NAMALWA (cell line): ENCODE results near the gene CTU2.
A peak's percentile ranks its signal among the peaks of the same experiment; 100 is the strongest.

ENCODE experiments used
- DNase-seq: peaks from one replicate; pipeline ENCODE4 v3.0.0-alpha.2; 2015; ENCODE audit warnings: low spot score

The CTU2 gene

DNA sequence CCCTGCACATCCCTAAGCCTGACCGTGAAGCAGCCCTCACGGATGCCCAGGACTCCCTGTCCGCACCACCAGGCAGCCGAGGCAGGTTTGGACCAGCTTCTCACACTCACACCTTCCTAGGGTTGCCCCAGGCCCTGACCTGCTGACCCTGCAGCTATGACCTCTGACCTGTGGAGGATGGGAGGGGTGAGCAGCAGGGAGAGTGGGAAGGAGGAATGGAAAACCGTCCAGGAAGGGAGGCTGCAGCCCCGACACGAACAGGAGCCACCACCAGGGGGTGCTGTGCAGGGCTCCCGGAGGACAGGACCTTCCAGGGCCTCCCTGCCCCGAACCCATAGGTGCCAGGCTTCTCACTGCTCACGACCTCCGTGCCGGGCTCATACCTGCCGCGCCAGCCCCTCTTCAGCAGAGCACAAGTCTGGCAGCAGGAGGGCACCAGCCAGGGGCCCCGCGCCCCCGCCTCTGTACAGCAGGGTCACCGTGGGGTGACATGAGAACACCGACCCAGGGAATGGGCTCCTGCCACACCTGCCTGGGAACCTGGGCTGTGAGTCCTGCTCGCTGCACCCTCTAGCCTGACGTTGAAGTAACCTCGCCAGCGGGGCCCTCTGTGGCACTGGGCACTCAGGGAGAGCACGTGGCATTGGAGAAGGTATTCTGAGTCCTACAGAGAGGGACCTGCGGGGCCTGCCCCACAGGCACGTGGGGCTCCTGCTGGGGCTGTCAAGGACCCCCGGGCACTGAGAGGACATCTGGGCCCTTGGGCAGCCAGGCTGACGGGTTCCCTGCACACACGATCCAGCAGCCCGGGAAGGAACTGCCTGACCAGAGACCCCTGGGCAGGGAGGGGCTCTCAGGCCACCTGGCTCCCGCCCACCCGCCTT is 37.6 kb downstream of the CTU2 start:
- DNase-seq = peak; percentile 65

DNA sequence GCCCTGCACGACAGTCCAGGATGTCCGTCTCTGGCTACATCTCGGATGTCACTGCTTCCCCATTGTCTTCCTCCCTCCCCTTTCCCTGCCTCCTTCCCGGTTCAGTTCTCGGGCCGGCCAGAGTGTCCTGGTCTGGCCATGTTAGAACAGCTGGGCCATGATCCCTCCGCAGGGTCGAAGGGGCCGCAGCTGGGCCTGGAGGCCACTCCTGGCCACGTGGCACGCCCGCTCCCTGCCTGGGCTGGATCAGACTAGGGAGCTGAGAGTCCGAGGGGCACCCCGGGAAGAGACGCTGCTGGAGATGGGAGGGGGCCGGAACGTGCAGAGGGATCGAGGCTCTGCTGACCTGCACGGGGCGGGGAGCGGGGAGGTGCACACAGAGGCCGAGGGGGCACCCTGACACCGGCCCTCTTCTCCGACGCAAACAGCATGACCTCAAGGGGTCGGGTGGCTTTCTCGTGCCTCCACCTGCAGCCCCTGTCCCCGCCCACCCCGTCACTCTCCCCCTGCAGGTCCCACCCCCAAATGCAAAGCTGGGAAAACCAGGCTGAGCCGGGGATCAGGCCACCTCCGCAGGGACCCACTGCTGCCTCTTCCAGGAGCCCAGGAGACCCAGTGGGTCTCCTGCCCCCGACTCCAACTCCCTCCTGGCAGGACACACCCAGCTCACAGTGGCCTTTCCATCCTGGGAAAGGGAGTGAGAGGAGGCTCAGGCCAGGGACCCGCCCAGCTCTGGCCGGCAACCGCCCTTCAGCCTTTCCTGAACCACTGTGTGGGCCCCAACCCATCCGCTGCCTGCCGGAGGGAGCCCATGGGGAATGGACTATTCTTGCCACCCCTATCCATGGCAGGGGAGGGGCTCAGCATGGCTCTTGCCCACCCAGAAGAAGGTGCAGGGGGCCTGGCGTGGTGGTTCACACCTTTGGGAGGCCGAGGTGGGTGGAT is 38.5 kb downstream of the CTU2 start:
- DNase-seq = no peak

DNA sequence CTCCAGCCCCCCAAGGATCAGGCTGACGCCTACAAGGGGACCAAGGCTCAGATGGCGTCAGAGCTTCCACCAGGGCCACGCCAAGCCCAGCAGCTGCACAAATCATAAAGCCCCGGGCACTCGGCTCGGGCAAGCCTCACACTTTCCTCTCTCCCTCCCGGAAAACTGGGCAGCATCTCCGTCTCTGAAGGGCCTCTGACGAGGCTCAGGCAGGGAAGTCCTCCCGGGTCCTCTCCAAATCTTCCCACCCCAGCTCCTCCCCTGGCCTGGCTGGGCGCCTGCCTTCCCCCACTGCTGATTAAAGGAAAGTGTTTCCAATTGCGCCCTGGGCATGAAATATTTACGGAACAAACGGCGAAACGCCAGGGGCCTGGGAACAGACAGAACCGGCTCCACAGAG is 40.2 kb downstream of the CTU2 start:
- DNase-seq = no peak

DNA sequence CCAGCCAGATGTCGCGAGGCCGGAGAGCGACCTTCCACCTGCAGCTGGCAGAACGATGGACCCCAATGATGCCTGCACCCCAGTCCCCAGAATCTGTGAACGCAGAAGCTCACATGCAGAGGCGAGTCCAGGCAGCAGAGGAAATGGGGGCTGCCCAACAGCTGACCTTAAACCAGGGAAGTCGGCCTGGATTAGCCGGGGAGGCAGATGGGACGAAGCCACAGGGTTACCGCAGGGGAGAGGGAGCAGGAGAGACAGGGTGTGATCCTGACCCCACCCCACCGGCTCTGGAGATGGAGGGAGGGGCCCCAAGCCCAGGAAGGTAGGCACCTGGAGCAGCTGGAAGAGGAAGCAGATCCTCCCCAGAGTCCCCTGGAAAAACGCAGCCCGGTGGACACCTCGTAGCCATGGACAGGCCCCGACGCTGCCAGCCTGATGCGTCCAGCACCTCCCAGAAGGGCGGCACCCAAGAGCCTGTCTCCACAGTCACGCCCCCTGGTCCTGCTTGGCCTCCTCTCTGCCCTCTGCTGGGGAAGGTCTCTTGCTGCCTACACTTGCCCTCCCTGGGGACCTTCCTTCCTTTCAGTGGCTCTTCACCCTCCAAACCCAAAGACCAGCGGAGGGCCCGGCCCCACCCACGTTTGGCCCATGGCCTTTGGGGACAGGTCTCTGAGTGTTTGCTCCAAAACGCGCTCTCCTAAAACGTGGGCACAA is 41.4 kb downstream of the CTU2 start:
- peak; percentile 84 for DNase-seq

DNA sequence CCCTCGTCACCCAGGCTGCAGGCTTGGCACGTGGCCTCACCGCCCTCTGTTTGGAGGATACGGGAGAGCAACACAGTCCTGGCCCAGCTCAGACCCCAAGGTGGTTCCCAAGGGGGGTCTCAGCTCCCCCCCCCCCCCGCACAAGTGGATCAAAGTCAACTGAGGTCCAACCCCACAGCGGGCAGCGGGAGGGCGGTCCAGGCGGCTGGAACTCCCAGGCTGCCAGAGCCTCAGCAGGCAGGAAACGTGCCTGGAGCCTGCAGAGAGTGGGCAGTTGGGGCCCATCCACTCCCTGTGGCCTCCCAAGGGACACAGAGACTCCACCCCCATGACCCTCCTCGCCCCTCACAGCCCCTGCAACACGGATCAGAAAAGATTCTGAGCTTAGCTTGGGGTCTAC is 42.1 kb downstream of the CTU2 start:
- DNase-seq = no peak

DNA sequence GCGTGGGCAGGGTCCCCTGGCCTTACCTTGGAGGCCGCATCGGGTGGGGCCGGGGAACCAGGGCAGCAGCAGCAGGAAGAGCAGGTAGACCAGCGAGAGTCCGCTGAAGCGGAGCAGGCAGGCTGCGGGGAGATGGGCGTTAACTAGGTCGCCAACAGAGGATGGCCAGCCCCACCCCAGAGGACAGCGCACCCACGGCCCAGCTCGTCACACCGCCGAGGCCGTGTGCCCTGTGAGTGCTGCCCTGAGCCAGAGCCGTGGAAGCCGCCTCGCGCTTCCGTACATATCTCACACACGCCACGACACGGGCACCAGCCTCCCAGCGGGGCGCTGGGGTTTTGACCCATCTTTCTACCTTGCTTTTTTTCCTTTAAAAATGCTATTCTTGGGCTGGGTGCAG is 43.1 kb downstream of the CTU2 start:
- DNase-seq = no peak

DNA sequence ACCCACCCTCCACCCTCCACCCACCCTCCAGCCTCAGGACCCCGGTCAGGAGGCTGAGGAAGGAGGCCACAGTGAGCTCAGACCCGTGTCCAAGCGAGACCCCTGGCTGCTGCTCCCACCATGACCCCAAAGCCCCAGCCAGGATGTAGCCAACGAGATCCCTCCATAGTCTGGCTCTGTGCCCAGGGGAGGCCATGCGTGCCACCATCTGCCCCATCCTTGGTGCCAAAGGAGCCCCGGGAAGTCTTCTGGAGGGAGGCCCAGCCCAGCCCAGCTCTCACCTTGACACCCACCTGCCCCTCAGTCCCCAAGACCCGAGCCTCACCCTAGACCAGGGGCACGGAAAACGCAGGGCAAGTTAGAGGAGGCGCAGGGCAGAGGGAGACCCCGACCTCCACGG is 44.6 kb downstream of the CTU2 start:
- DNase-seq = no peak

DNA sequence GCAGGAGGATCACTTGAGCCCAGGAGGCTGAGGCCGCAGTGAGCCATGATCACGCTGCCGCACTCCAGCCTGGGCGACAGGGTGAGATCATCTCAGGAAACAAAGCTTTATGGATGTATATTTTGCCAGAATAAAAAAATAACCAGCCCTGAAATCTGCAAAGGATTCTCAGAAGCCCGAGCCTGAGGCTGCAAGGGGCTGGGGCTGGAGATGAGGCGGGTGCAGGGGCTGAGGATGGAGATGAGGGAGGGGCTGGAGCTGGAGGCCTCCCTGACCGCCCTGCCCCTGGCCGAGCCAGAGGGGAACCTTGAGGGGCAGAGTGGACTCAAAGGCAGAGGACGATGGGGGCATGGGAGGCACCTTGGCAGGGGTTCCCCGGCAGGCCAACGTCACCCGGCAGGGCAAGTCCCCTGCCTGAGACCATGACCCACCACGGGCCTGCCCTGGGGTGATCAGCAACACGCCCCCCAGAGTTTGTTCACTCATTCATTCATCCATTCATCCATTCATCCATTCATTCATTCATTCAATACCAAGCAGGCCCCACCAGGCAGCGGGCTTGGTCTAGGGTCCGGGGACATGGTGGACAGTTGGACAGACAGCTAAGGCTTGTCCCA is 46.2 kb downstream of the CTU2 start:
- DNase-seq = no peak

DNA sequence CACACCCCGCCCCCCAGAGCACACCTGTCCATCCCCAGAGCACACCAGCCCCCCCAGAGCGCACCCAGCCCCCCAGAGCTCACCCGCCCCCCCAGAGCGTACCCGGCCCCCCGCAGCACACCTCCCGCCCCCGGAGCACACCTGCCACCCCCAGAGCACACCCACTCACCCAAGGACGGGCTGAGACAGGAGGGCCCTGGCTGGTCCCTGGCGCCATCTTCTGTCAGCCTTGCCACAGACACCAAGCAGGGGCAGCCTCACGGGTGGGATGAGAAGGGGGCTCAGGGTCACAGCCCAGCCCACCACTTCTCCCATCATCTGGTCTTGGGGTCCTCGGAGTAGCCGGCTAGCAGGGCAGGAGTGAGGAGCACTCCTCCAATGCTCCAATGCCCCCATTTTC is 46.9 kb downstream of the CTU2 start:
- no peak for DNase-seq

DNA sequence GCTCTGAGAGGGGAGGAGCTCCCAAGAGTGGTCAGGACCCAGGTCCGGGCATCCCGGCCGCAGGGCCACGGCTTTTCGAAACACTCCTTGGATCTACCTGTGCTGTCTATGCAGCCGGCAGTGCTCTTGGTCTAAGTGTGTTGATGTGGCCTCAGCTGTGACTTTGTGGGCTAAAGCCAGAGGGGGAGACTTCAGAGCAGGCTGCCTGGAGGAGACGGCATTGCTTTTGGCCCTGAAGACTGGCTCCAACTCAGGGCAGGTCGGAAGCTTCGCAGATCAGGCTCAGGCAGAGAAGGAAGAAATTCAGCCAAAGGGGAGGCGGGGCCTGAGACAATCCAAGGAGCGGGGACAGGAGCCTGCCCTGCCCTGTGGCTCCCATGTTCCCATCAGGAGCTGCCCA is 47.3 kb downstream of the CTU2 start:
- DNase-seq = no peak

DNA sequence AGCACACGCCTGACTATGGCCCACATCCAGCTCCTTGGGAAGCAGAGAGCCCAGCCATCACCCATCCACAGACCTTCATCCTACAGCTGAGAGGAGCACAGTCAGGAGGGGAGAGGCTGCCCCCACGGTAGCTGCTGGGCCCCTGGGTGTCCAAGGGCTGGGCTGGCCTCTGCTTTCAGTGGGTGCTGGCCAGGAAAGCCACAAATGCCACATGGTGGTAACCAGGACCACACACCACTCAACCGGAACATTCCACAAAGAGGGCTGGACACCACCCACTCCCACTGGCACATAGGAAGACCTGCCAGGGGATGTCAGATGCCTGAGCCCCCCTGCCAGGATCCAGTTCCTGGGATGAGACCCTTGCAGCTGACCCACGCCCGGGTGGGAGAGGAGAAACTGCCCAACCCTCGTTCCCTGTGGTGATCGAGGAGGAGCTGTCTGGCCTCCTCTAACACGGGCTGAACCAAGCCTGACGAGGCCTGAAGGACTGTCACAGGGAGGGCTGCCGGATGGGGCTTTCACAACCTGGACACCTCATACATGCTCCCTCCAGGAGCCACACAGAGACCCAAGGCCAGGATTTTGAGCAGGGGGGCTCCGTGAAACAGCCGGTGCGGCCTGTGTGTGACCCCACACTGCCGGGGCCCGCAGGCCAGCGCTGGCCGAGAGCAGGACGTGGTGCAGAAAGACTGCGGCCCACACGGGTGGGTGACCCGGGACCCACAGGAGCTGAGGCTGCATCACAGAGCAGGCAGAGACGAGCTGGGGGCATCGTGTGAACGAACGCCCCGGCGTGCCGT is 48.0 kb downstream of the CTU2 start:
- no peak for DNase-seq

DNA sequence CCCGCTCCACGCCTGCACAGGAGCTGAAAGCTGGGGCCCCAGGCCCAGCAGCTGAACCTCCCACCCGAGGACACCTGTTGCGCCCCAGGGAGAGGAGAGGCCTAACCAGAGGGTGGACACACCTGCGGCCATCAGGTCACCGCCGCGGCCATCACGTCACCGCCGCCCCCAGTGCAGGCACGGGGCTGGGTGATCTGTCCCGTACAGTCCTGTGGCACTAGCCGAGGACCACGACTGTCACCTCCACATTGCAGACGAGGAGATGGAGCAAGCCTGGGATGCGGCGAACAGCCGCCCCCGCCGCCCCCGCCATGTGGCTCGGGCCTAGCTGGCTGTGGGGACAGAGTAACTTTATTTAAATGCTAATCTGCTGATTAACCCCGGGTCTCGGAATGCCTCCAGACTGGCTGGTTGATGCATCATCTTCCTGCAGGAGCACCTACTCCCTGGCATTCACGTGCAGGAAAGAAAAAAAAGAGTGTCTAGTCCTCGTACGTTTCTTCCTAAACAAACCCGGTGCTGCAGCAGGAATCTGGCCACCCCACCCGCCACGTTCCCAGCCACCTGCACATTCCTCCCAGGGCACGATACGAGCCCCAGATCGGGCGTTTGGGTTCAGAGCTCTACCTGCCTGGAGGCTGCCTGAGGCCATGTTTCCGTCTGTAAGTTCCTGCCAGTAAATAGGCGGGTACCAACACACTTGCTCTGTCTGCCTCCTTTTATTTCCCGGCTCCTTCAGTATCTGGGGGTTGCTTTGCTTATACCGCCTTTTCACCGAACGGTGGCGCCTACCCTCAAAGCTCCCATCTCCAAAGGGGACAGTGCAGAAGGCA is 48.8 kb downstream of the CTU2 start:
- DNase-seq = no peak

DNA sequence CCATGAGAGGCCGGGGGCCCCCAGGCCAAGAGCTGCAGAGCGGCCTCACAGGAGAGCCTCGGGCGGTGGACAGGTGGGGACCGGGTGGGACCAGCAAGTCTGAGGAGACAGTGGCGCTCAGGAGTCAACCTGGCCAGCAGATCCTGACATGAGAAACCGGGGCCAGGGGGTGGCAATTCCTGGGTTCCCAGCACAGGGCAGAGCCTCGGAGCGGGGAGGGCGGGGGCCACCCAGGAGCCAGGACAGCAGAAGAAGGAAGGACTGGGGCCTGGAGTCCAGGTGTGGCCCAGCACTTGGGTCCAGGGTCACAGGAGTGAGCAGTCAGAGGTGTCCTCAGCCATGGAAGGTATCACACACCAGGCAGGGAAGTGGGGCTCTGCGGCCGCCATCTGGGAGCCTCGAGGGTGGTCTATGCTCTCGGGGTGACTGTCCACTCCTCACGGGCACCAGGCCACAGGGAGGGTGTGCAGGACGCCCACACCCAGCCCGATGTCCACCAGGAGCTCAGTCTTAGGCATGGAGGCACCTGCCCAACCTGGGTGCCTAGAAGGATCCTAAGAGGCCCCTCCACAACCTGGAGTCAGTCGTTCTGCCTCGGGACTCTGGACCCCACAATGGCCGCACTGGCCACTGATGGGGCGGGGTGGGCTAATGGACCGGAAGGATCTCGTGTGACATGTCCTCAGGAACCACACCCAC is 49.6 kb downstream of the CTU2 start:
- DNase-seq = no peak

DNA sequence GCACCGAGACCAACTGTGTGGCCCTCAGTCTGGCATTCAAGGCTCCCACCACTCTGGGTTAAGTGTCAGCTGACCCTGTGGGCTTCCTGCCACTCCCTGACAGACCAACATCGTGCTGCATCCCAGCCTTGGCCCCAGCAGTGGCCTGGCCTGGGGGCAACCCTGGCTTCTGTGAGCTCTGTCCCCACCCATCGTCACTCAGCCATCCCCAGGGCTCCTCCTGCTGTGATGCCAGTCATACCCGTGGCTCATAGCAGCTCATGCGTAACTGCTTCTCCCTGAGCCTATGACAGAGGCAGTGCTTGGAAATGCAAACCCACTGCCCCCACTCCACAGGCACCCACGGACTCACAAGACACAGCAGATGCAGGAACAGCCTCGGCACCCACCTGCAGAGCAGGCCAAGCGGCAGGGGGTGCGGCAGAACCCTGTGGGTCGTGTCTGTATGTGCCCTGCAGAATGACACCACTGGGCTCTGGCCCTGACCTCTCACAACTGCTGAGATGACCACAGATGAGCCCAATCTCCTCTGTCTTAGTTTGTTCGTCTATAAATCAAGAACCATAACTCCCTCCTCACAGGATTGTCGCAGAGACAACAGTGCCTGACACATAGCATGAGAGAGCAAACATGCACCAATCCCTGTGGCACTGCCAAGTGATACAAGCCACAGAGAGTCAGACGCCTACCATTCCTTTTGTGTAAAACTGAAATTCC is 52.1 kb downstream of the CTU2 start:
- no peak for DNase-seq

DNA sequence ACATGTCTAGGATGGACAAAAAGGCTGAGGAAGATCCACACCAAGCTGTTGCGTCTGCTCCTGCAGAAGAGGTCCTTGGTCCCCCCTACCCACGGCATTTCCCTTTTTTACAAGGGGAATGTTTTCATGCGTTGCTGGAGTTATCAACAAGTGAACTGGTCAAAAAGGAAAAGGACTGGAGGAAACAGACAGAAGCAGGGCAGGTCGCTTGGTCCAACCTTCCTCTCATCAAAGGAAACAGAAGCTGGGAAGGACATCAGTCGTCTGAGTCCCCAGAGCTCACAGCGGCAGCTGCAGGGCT is 52.6 kb downstream of the CTU2 start:
- no peak for DNase-seq

DNA sequence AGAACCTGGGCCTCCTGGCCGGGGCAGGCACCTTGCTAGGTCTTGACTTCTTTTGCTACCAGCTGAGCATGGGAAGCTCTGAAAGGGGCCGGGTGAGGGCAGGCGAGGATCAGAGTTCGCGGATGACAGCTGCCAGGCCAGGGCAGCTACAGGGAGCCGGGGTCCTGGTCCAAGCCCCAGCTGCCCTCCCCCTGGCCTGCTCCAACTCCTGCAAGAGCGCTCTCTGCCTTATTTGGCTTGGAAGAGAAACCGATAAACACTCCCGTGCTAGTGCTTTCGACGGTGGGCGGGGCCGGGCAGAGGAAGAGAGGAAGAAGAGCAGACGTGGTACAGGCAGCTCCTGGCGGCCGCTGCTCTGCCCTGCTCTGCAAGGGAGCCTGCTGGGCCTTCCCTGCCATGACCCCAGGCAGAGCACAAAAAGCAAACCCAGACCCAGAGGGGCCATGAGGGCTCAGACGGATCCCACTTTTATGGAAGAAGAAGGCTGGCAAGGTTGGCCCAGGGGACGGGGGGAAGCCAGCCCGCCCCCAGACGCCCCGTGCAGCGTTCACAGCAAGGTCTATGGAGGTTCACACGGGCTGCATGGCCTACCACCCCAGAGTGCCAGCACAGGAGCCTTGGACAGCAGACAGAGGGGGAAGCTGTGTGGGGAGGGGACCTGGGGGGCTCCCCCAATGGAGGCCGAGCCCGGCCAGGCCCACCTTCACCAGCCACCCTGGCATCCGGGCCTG is 53.1 kb downstream of the CTU2 start:
- DNase-seq = no peak

DNA sequence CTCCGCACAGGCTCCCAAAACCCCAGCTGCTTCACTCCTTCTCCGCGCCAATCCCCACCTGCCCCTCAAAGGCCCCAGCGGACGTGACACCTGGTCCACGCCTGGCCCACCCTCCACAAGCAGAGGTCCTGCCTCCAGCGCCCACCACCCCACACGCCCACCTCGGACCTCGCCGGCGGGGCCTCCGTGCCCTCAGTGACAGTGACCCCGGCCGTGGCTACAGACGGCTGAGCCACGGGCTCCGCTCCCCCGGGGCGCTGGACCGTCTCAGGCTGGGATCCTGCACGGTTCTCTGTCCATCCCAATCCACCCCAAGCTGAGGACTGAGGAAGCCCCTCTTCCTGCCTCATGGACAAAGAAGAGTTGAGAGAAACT is 53.7 kb downstream of the CTU2 start:
- DNase-seq = no peak

DNA sequence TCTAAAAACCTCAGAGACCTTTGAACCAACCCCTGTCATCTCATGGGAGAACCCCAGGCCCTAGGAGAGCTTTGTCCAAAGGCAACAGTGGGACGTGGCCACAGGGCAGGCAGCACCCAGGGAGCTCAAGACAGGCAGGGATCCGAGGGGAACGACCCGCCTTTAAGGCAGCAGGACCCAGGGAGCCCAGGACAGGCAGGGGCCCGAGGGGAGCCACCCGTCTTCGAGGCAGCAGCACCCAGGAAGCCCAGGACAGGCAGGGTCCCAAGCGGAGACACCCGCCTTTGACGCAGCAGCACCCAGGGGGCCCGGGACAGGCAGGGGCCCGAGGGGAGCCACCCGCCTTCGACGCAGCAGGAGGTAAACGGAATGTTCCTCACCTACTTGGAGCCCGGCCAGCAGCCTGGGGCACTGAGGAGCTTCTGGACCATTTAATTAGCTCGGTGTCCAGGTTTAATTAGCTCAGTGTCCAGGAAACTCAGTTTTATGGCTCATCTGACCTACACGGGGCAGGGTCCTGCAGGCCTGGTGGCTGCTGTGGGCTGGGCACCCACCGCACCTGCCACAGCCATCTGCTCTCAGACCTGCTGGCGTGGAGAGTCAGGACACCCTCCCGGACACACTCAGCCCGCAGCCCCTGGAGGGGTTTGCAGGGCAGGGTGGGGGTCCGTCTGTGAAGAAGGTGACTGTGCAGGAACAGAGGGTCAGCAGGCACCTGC is 54.3 kb downstream of the CTU2 start:
- no peak for DNase-seq
